ENCODE measurements around the gene USHBP1. TPM values are rescaled to one million over a fixed set of nuclear protein-coding genes. Genes with fewer than 3 reads are reported as not detected.

USHBP1 gene
- total and polyA plus RNA-seq, 2 of the 13 experiments (the other 11 are each of a cell fraction or from before 2014, with no cell fraction given), result 0.15 to 1.5 TPM

DNA sequence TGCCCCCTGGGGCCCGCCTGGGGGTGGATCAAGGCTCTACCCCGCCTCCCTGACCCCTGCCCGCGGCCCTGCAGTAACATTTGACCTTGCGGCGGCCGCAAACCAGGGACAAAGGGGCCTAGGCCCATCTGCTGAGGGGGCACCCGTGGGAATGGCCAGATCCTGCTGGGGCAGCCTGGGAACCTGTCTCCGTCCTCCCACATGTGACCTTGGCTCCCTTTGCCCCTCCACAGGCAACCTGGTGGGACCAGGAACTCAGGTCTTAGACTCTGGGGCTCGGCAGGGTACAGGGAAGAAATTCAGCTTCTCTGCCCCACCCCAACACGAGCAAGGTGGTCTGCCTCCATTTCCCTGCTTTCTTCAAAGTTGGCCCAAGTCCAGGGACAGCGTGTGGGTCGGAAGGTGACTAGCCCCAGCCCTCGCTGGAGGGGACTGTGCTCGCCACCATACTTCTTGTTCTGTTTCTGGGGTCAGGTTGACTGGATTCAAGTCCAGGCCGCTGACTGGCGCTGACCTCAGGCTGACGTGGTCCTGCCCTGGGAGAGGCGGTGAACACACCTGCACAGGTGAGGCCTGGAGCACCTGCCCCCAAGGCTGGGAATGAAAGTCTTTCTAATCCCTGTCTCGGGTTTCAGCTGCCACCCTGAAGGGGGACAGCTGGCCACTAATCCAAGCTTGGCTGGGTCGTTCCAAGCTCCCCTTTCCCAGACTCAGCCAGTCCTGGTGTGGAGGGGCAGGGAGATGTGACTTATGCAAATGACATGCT lies 16.4 kb downstream of the USHBP1 start (continued):
- TF ChIP-seq NFYC (CRISPR knock-in tag; IDR thresholded peaks at IDR 0.05), result no peak
- TF ChIP-seq ZBTB40 (IDR thresholded peaks at IDR 0.05), result no peak
- peak; percentile 69; the same call in 1 of the 2 replicates for TF ChIP-seq ZBTB40 (CRISPR knock-in tag; IDR thresholded peaks at IDR 0.05)
- TF ChIP-seq ZNF839 (CRISPR knock-in tag; IDR thresholded peaks at IDR 0.05; ENCODE audit: borderline replicate concordance), result no peak
- peak; percentile 8 for TF ChIP-seq ZNF781 (CRISPR knock-in tag; IDR thresholded peaks at IDR 0.05; ENCODE audit: borderline replicate concordance, not compliant biosample characterization)
- TF ChIP-seq, protein P1, sequence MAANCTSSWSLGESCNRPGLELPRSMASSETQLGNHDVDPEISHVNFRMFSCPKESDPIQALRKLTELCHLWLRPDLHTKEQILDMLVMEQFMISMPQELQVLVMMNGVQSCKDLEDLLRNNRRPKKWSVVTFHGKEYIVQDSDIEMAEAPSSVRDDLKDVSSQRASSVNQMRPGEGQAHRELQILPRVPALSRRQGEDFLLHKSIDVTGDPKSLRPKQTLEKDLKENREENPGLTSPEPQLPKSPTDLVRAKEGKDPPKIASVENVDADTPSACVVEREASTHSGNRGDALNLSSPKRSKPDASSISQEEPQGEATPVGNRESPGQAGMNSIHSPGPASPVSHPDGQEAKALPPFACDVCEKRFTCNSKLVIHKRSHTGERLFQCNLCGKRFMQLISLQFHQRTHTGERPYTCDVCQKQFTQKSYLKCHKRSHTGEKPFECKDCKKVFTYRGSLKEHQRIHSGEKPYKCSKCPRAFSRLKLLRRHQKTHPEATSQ (CRISPR knock-in tag; IDR thresholded peaks at IDR 0.05; ENCODE audit: borderline replicate concordance), result peak; percentile 75
- no peak for TF ChIP-seq ATRX (CRISPR knock-in tag; IDR thresholded peaks at IDR 0.05; ENCODE audit: borderline replicate concordance)
- TF ChIP-seq, protein P2, sequence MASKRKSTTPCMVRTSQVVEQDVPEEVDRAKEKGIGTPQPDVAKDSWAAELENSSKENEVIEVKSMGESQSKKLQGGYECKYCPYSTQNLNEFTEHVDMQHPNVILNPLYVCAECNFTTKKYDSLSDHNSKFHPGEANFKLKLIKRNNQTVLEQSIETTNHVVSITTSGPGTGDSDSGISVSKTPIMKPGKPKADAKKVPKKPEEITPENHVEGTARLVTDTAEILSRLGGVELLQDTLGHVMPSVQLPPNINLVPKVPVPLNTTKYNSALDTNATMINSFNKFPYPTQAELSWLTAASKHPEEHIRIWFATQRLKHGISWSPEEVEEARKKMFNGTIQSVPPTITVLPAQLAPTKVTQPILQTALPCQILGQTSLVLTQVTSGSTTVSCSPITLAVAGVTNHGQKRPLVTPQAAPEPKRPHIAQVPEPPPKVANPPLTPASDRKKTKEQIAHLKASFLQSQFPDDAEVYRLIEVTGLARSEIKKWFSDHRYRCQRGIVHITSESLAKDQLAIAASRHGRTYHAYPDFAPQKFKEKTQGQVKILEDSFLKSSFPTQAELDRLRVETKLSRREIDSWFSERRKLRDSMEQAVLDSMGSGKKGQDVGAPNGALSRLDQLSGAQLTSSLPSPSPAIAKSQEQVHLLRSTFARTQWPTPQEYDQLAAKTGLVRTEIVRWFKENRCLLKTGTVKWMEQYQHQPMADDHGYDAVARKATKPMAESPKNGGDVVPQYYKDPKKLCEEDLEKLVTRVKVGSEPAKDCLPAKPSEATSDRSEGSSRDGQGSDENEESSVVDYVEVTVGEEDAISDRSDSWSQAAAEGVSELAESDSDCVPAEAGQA (IDR thresholded peaks at IDR 0.05; ENCODE audit: low read depth), result 0 out of 2 replicates have a peak, but pooled peaks have one; percentile 29
- TF ChIP-seq, protein P2 (CRISPR knock-in tag; IDR thresholded peaks at IDR 0.05; ENCODE audit: borderline replicate concordance), result no peak
- TF ChIP-seq XBP1 (CRISPR knock-in tag; IDR thresholded peaks at IDR 0.05), result no peak
- no peak for TF ChIP-seq ZNF282 (IDR thresholded peaks at IDR 0.05; ENCODE audit: partially characterized antibody)
- no peak for TF ChIP-seq RFX5 (IDR thresholded peaks at IDR 0.05; ENCODE audit: low read depth, low read length)

All from HepG2 (cell line).